ENCODE data around the gene OPCML. TPM values are rescaled to one million over a fixed set of nuclear protein-coding genes. Genes with fewer than 3 reads are reported as not detected.

Gene OPCML
- total RNA-seq, 1 experiment from 2014 or later = 0.94 TPM

DNA sequence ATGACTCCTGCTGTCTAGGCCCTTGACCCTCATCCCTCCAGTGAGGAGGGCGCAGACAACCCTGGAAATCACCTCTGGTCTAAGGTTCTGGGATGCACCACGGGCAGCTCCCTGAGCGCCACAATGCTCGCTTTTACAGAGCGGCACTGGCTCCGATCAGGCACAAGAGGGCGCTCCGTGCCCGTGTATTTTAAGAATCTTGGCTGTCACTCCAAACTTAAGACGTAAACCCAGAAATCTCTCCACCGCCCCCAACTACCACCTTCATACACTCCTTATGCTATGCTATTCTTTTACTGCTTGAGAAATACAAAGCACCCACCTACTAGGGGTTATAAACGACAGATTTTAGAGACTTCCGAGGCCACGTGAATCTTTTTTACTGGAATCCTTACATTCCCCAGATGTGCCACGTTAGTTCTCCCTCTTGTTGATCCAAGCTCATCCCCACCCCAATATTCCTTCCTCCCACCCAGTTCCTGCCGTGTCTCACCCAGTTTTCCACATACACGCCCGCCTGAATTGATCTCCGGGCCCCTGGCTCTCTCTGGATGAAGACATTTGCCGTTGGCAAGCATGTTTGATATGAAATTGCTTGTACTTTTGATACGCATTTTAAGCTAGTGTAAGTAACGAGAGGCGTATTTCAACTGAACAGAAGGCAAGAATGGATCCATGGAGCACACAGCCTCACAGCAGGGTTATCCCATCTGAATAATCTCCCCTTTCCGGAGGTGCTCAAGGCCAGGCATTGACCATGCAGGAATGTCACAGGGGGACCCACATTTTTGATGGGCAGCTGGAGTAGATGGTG, 453.5 kb downstream of the OPCML start:
- no peak overlapping the region for H2BK120ac ChIP-seq (ENCODE audit: low read depth, low read length, poor library complexity, severe bottlenecking)
- Mint-ChIP-seq H3K27me3 (ENCODE audit: low read depth) (peaks cover 35% of the 10 kb centered on the region), H3K27ac (no peak overlapping the region; a peak in 1 of 7 replicates), H3K36me3 (ENCODE audit: insufficient read depth in 1 of 3, low read depth in 3 of 3) (no peaks in the 10 kb centered on the region), H3K4me1 (peaks cover 20 to 30% of the 10 kb centered on the region in 2 experiments), H3K4me3 (no peak overlapping the region), H3K9me3 (no peaks in the 10 kb centered on the region; a peak in 1 of 5 replicates)
- no peak overlapping the region for H4K91ac ChIP-seq (ENCODE audit: insufficient read length, low read depth, low read length)
- no peak overlapping the region for H2BK5ac ChIP-seq (ENCODE audit: insufficient read length, low read length)
- H3K27me3 ChIP-seq (ENCODE audit: insufficient read depth, low read length) = no peaks in the 10 kb centered on the region; the same call in 1 of the 2 replicates
- H3K23me2 ChIP-seq (ENCODE audit: insufficient read length, low read depth, low read length, poor library complexity, severe bottlenecking) = no peaks in the 10 kb centered on the region
- H3K23ac ChIP-seq (ENCODE audit: insufficient read length, low read depth, low read length) = no peak overlapping the region
- H3T11ph ChIP-seq (ENCODE audit: low read length) = no peak overlapping the region
- TF ChIP-seq, protein P1, sequence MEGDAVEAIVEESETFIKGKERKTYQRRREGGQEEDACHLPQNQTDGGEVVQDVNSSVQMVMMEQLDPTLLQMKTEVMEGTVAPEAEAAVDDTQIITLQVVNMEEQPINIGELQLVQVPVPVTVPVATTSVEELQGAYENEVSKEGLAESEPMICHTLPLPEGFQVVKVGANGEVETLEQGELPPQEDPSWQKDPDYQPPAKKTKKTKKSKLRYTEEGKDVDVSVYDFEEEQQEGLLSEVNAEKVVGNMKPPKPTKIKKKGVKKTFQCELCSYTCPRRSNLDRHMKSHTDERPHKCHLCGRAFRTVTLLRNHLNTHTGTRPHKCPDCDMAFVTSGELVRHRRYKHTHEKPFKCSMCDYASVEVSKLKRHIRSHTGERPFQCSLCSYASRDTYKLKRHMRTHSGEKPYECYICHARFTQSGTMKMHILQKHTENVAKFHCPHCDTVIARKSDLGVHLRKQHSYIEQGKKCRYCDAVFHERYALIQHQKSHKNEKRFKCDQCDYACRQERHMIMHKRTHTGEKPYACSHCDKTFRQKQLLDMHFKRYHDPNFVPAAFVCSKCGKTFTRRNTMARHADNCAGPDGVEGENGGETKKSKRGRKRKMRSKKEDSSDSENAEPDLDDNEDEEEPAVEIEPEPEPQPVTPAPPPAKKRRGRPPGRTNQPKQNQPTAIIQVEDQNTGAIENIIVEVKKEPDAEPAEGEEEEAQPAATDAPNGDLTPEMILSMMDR (conservative IDR thresholded peaks at IDR 0.05) = peak; percentile 96
- no peaks in the 10 kb centered on the region for H3K79me2 ChIP-seq (ENCODE audit: insufficient read depth, low read length)
- no peaks in the 10 kb centered on the region for H3K79me1 ChIP-seq (ENCODE audit: insufficient read depth, low read depth, low read length, poor library complexity, severe bottlenecking)
- H2BK15ac ChIP-seq (ENCODE audit: low read depth, low read length) = no peak overlapping the region
- WGBS (ENCODE audit: extremely low coverage, insufficient read length, low lambda C conversion rate) = no CpG with 5 or more reads among the region's 24 CpGs
- H4K8ac ChIP-seq (replicated peaks; ENCODE audit: insufficient read length, low read depth, low read length) = no peak overlapping the region
- H3K18ac ChIP-seq (ENCODE audit: insufficient read length, low read depth, low read length) = no peak overlapping the region
- H2BK12ac ChIP-seq (ENCODE audit: insufficient read length, low read depth, low read length) = no peak overlapping the region
- H3K14ac ChIP-seq (ENCODE audit: insufficient read depth, low read length) = no peak overlapping the region
- H2AK5ac ChIP-seq (ENCODE audit: insufficient read length, low read length) = no peak overlapping the region
- peaks cover 4% of the 10 kb centered on the region; the same call in 1 of the 2 replicates for H3K4me1 ChIP-seq (ENCODE audit: insufficient read depth, low read length)
- H3K27ac ChIP-seq (ENCODE audit: insufficient read length, low read depth, low read length) = no peak overlapping the region
- H3K4me2 ChIP-seq (ENCODE audit: insufficient read depth, insufficient read length, low read length) = no peak overlapping the region
- no peaks in the 10 kb centered on the region for H4K20me1 ChIP-seq (ENCODE audit: control insufficient read depth, insufficient read depth, insufficient read length)
- H2AFZ ChIP-seq (ENCODE audit: low read length) = no peak overlapping the region
- no peak overlapping the region for H3K9ac ChIP-seq (ENCODE audit: extremely low read depth, insufficient read length, low read length)
- H3K9me3 ChIP-seq (ENCODE audit: control insufficient read depth, low read depth, low read length) = no peaks in the 10 kb centered on the region
- peak; percentile 77 for DNase-seq
- no peak overlapping the region for H4K5ac ChIP-seq (ENCODE audit: insufficient read length, low read depth, low read length)
- H3K56ac ChIP-seq (ENCODE audit: insufficient read length, low read depth, low read length) = no peak overlapping the region
- H3K4ac ChIP-seq (ENCODE audit: low read depth, low read length) = no peak overlapping the region
- H2BK20ac ChIP-seq (ENCODE audit: low read depth, low read length, poor library complexity, severe bottlenecking) = no peak overlapping the region

All from H9 (cell line).